Aorta (tissue), 5 donors: ENCODE data around the gene SSR2. TPM values are rescaled to one million over a fixed set of nuclear protein-coding genes. Genes with fewer than 3 reads are reported as not detected.
A peak's percentile ranks its signal among the peaks of the same experiment; 100 is the strongest.

Experiments used
- ATAC-seq: fragments of 200-7000 bp; cut with Tn5 transposase; one replicate; pipeline ENCODE4 v1.9.1; 2022; ENCODE audit warnings: moderate library complexity; ENCODE audit not compliant: low FRiP score
- DNase-seq, 2 donors: peaks; one replicate each; pipeline ENCODE4 v3.0.0-alpha.2; 2020
- H3K27ac ChIP-seq, 2 donors: one replicate each; pipeline ENCODE4 v1.5.1; 2013; ENCODE audit warnings: low read length in 2 of 2, mild to moderate bottlenecking in 2 of 2, moderate library complexity in 2 of 2, control low read depth in 1 of 2, inconsistent platforms in 1 of 2, low read depth in 1 of 2
- H3K27me3 ChIP-seq, 2 donors: one replicate each; pipeline ENCODE4 v1.6.1; 2013; ENCODE audit warnings: control low read depth in 1 of 2, low read length in 1 of 2, mild to moderate bottlenecking in 1 of 2, moderate library complexity in 1 of 2; ENCODE audit not compliant: insufficient read depth in 2 of 2, control insufficient read depth in 1 of 2
- H3K36me3 ChIP-seq, 2 donors: one replicate each; pipeline ENCODE4 v1.6.1; 2013; ENCODE audit warnings: control low read depth in 1 of 2, low read length in 1 of 2, mild to moderate bottlenecking in 1 of 2; ENCODE audit not compliant: insufficient read depth in 2 of 2, control insufficient read depth in 1 of 2
- H3K4me1 ChIP-seq, 2 donors: one replicate each; pipeline ENCODE4 v1.6.1; 2013; ENCODE audit warnings: low read length in 2 of 2, control low read depth in 1 of 2, mild to moderate bottlenecking in 1 of 2, moderate library complexity in 1 of 2; ENCODE audit not compliant: insufficient read depth in 2 of 2, control insufficient read depth in 1 of 2
- H3K4me3 ChIP-seq, 2 donors: one replicate each; pipeline ENCODE4 v1.5.1; 2013; ENCODE audit warnings: low read length in 2 of 2, control low read depth in 1 of 2, mild to moderate bottlenecking in 1 of 2
- H3K9me3 ChIP-seq: one replicate; pipeline ENCODE4 v1.6.1; 2013; ENCODE audit warnings: mild to moderate bottlenecking, low read length; ENCODE audit not compliant: control insufficient read depth
- WGBS, 2 donors: extraction: QIAGEN DNeasy Blood & Tissue Kit; methylation state at CpG; one replicate each; pipeline ENCODE4 v1.1.7; 2013; 5-methylcytosine and 5-hydroxymethylcytosine counted together
- intact Hi-C, 2 donors: fragments of 100-400 bp; cut with DNase I; formaldehyde crosslinking; loops; one replicate each; pipeline versions ENCODE4 v1.14.2 to v1.15.0; 2022
- polyA plus RNA-seq, 2 donors: library from polyadenylated mRNA; stranded (reverse); fragments of 200-250 nt; gene quantifications; one replicate each; pipeline ENCODE4 v1.2.3, GENCODE V29; 2013
- total RNA-seq, 2 donors: library from RNA; stranded (reverse); fragmentation: NEBNext Ultra II Directional; extraction: Animal tissue kit (Norgen Biotek cat#: 25700); gene quantifications; one replicate each; pipeline ENCODE4 v1.2.1, GENCODE V29; 2021
- donor health status: healthy with polysubstance abuse.
- donor health status: Bipolar disorder and iron deficiency.
- donor health status: DM: no; HTN: no; CAD: no.
- donor health status: DM: no; HTN: no; CAD: no.
- donor health status: DM: yes; HTN: yes; CAD: no.

SSR2 gene
- total and polyA plus RNA-seq, 4 donors, result 151 to 245 (median 192) TPM

DNA sequence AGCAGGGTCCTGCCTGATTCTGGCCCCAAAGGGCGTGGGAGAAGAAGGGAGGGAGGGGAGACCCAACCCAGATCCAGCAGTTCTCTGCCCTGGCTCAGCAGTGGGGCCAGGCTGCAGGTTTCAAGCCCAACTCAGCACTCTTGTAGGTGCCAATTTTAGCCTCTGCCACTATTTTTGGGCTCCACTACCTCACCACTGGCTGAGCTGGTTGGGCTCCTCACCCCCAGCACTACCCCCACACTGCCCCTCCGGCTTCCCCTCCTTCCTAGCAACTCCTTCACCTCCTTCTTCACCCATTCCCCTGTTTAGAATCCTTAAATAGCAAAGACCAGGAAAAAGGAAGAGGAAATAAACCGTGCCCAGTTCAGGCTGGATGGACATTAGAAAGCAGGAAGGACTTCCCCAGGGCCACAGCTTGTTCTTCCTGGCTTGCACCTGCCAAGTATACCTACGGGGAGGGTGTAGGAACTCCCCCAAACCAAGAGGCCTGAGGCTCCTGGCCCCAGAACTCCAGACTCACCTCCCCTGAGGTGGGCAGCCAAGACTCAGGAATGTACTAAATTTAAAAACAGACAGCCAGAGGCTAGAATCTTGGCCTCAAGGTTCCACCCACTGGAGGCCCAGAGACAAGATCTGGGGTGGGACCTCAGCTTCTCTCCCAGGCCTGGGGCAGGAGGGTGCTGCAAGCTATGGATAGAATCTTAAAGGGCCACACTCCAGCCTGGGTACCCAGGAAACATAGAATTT lies 41.0 kb downstream of the SSR2 start:
- Histone ChIP-seq H3K27me3 (no peaks in the 10 kb centered on the region), H3K27ac (peak overlapping the region; percentile 78 to 97), H3K4me3 (peak overlapping the region; percentile 95 to 96), H3K36me3 (no peaks in the 10 kb centered on the region), H3K9me3 (no peaks in the 10 kb centered on the region), H3K4me1 (peaks cover 0 to 16% of the 10 kb centered on the region in 2 donors)
- intact Hi-C loops, result loop anchor here in 1 of 2 donors (5.0 to 10.0 kb wide), 2 partner anchors 37 to 145 kb away; partner anchors contain the start of gene RXFP4
- ATAC-seq, result peak; percentile 54
- 0 to 2% methylated on average over 4 of the region's 4 CpGs for WGBS, 2 donors
- DNase-seq, result peak in 1 of 2 donors; percentile 76

DNA sequence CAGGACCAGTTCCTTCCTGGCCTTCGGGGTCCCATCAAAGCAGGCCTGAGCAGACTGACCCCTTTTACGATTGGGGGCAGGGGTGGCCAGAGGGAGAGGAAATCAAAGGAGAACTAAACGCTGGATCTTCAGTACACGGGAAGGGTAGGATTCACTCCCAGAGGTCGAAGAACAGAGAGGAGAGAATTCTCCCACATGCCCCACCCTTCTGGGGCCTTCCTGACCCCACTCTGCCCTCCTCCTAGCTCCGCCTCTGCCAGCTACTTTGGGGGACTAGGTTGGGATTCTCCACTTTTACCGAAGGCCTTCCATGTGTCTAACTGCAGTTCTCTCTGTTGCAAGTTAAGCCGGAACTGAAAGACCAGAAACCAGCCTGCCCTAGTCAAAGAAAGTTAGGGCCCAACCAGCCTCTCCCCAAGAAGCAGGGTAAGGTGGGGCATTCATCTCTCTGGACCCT lies 41.8 kb downstream of the SSR2 start:
- WGBS, 2 donors, result 1% methylated on average over 8 of the region's 8 CpGs
- no peaks in the 10 kb centered on the region for H3K27me3 ChIP-seq
- peak overlapping the region; percentile 95 to 96 for H3K4me3 ChIP-seq
- peaks cover 0 to 16% of the 10 kb centered on the region in 2 donors for H3K4me1 ChIP-seq
- ATAC-seq (no peak), DNase-seq (no peak)
- peak overlapping the region; percentile 68 to 93 for H3K27ac ChIP-seq
- no peaks in the 10 kb centered on the region for H3K9me3 ChIP-seq
- H3K36me3 ChIP-seq, result no peaks in the 10 kb centered on the region
- intact Hi-C loops, result loop anchor here in 1 of 2 donors (5.0 to 10.0 kb wide), 2 partner anchors 37 to 146 kb away; partner anchors contain the start of gene RXFP4

DNA sequence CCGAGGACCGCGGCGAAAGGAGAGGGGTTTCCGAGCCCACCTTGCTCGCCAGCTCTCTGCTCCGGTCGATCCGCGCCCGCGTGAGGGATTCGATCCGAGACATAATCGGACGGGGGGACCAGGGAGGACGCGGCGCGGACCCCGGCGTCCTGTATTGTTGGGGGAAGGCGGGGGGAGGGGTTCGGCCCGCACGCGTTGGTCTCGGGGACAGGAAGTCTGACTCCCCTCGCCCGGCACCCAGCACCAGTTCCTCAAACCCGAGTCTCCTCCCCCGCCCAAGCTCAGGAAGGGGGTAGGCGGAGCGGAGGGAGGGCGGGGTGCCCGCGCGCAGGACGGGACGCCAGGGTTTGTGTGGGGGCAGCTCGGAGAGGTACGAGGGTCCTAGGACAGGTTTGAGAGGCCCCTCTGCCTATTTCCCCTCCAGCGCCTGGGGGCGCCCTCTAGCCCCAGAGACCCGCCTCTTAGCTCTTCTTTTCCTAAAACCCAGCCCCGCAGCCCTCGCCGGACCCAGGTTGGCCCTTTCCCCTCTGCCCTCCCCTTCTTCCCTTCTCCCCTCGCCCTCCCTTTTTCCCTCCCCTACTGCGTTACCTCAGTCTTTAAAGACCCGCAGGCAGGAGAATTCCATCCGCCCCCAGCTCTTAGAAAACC lies 42.3 kb downstream of the SSR2 start, which contains the start of gene ARHGEF2:
TSS of gene ARHGEF2 (minus strand) at position 223 of the 648 bp plus-strand sequence. CDS start at position 103, 120 bp downstream.
- Histone ChIP-seq H3K27me3 (no peaks in the 10 kb centered on the region), H3K4me3 (peak within 1 kb of the TSS; percentile 95 to 96), H3K4me1 (peaks cover 0 to 10% of the 10 kb centered on the region in 2 donors), H3K36me3 (no peaks in the 10 kb centered on the region), H3K9me3 (no peaks in the 10 kb centered on the region), H3K27ac (peak within 1 kb of the TSS; percentile 68 to 93)
- 0% methylated on average over 40 to 52 of the region's 52 CpGs for WGBS, 2 donors
- DNase-seq (peak; percentile 93 to 94), ATAC-seq (peak; percentile 80)
- intact Hi-C loops, result loop anchor here in 1 of 2 donors (5.0 to 10.0 kb wide), 2 partner anchors 36 to 146 kb away; partner anchors contain the start of gene RXFP4

DNA sequence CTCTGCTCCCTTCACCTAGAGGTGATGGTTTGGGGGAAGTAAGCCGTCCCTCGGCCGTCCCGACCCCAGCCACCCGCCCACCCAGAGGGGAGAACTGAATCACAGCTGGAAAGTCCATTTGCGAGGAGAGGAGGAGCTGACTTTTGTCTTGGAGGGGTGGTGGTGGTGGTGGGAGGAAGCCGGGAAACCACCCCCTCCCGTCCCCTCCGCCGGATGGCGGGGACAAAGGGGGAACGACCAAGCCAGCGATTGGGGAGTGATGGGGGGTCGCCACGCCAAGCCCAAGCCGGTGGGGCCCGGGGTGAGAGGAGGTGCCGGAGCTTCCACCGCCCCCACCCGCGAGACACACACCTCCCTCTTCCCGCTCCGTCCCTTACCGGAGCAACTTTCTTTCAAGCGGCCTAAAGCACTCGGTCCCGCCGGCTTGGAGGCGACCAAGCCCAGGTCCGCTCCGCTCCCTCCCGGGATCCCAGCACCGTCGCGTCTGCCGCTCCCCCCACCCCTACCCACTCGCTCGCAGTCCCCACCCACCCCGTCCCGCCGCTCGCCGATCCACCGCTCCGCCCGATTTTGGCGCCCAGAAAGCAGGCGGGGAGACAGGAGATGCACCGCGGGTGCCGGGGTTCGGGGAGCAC lies 42.9 kb downstream of the SSR2 start:
- Histone ChIP-seq H3K4me3 (peak overlapping the region; percentile 95 to 96), H3K4me1 (peaks cover 0 to 5% of the 10 kb centered on the region in 2 donors), H3K27ac (peak overlapping the region; percentile 68 to 93), H3K27me3 (no peaks in the 10 kb centered on the region), H3K9me3 (no peaks in the 10 kb centered on the region), H3K36me3 (no peaks in the 10 kb centered on the region)
- ATAC-seq (peak; percentile 60), DNase-seq (peak in 1 of 2 donors; percentile 88)
- 0 to 2% methylated on average over 43 to 52 of the region's 52 CpGs for WGBS, 2 donors
- intact Hi-C loops, result loop anchor here in 1 of 2 donors (5.0 to 10.0 kb wide), 2 partner anchors 36 to 147 kb away; partner anchors contain the start of gene RXFP4

GRCh38 chr1:155976913-155977689 lies 43.6 kb downstream of the SSR2 start:
- peaks cover 0 to 5% of the 10 kb centered on the region in 2 donors for H3K4me1 ChIP-seq
- H3K27ac ChIP-seq, result peak overlapping the region; percentile 68 to 93
- 0% methylated on average over 5 of the region's 5 CpGs for WGBS, 2 donors
- ATAC-seq (no peak), DNase-seq (no peak)
- H3K4me3 ChIP-seq, result peak overlapping the region; percentile 95 to 96
- no peaks in the 10 kb centered on the region for H3K36me3 ChIP-seq
- no peaks in the 10 kb centered on the region for H3K9me3 ChIP-seq
- H3K27me3 ChIP-seq, result no peaks in the 10 kb centered on the region
- intact Hi-C loops, result loop anchor here in 1 of 2 donors (5.0 to 10.0 kb wide), 2 partner anchors 35 to 148 kb away; partner anchors contain the start of gene RXFP4

DNA sequence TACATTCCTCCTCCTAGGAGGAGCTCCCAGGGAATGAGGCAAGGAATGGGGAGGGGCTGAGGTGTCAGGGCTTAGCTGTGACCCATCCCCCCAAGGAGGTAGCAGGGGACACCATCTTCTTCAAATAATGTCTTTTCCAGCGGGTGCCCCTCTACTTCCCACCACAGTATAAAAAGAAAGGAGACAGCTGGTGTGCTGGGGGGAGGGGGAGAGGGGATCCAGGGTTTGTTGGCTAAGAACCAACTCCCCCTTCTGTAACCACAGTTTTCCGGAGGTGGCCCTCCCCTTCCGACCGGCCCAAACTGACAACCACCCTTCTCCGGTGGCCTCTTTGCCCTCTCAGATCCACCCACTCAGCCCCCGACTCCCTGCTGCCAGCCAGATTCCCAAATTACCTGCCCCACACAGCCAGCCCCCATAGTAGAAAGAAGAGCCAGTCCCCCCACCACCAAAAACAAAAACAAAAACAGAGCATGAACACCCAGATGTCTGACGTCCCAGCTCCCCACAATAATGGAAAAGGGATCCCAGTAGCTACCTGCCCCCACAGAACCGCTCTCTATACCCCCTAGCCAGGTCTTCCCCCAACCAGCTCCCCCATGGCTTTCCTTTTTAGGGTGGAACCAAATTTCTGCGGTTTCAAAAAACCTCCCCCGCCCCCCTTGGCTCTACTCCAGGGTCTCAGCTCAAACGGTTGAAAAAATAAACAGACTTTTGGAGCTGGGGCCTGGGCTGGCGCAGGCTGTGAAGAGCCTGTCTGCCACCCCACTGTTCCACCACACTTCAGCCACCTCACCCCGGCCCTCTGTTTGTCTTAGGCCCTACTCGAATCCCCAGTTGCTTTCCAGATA lies 44.5 kb downstream of the SSR2 start:
- Histone ChIP-seq H3K9me3 (no peaks in the 10 kb centered on the region), H3K4me1 (peaks cover 0 to 5% of the 10 kb centered on the region in 2 donors), H3K4me3 (peak overlapping the region; percentile 95 to 96), H3K27ac (peak overlapping the region; percentile 68 to 93), H3K27me3 (no peaks in the 10 kb centered on the region), H3K36me3 (no peaks in the 10 kb centered on the region)
- DNase-seq, result peak; percentile 91 to 93
- ATAC-seq, result peak; percentile 36
- 1% methylated on average over 13 to 14 of the region's 14 CpGs for WGBS, 2 donors
- intact Hi-C loops, result loop anchor here in 1 of 2 donors (5.0 to 10.0 kb wide), 2 partner anchors 34 to 149 kb away; partner anchors contain the start of gene RXFP4

DNA sequence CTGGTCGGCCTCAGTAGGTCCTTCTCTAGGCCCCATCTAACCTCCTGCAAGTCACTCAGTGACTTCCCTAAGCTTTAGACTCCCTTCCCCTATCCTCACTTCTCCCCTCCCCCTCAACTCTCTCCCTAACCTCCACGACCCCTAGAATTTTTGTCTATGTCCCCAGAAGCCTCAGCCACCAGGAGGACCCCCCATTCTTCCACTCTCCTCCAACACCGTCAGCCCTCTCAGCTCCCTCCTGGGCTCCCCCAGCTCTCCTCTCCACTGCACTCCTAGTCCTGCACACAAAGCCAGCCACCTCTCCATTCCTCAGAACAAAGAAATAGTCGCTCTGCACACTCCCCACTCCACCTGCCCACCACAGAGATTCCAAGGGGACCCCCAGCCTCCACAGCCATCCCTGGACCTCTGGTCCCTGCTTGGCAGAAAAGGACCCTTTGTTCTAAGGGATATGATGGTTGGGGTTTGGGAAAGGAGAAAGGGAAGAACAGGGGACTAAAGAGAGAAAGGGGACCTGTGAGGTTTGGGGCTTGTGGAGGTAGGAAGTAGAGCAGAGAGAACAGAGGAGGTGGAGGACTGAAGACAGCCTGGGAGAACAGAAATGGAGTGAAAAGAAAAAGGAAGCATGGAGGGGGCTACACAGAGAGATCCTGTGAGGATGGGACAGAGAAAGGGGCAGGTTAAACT lies 45.2 kb downstream of the SSR2 start:
- DNase-seq (no peak), ATAC-seq (no peak)
- Histone ChIP-seq H3K27me3 (no peaks in the 10 kb centered on the region), H3K4me1 (peaks cover 0 to 3% of the 10 kb centered on the region in 2 donors), H3K36me3 (no peaks in the 10 kb centered on the region), H3K9me3 (no peaks in the 10 kb centered on the region), H3K27ac (peak overlapping the region; percentile 12 to 23), H3K4me3 (peak overlapping the region in 1 of 2 donors; percentile 42)
- WGBS, 2 donors, result 5 to 7% methylated on average over 4 of the region's 4 CpGs
- intact Hi-C loops, result loop anchor here in 1 of 2 donors (5.0 to 10.0 kb wide), 2 partner anchors 33 to 149 kb away; partner anchors contain the start of gene RXFP4
